GM19035 (cell line): ENCODE results near the gene NEGR1.

ENCODE experiments used
- ATAC-seq: cut with Tn5 transposase; IDR thresholded peaks from one replicate; pipeline ENCODE4 v1.9.1; 2021; ENCODE audit not compliant: unreplicated experiment

Gene NEGR1

DNA sequence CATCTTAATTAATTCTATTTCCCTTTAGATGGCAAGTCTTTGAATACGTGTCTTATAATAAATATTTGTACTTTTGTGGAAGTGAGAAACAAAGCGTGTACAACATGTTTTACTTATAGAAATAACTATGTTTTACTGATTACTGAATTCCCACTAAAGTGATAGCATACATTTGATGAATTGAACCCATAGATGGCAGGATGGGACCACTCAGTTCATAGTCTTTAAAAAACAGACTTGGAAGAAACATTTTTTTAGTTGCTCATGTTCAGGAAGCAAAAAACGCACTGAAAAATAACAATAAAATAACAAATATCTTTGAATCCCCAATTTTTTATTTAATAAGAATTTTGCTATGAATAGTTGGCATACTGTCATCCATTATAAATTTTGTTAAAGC is 694.4 kb downstream of the NEGR1 start:
- no peak for ATAC-seq

DNA sequence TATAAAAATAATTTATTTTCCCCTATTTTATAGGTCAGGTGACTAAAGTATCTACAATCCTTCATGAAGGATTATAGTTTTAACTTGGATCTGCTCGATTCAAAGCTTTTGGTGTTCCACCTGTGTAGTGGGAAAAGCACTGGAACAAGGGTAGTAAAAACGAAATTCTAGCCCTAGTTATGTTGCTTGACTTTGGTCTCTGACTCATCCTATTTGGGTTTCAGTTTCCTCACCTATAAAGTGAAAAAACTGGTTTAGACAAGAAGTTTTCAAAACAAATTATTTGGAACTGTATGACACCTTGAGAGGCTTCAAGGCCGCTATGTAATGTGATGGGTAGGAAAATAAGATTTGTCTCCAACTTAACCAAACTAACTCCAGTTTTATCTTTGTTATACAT is 696.3 kb downstream of the NEGR1 start:
- no peak for ATAC-seq

DNA sequence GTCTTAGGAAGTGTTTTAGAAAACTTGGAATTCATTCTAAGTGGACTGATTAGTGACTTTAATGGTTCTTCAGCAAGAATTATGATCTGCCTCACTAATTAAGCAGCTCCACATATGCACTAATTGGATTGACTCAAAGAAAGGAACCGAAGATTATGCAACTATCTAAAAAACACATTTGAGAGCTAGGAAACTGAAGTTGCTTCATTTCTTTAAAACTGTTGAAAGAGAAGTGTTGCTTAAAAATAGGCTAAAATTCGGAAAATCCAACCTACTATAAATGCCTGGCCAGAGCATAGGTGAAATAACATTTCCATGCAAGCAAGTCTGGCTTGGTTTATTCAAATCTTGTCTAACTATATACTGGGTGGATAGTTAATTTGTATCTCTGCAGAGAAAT is 698.6 kb downstream of the NEGR1 start:
- no peak for ATAC-seq

DNA sequence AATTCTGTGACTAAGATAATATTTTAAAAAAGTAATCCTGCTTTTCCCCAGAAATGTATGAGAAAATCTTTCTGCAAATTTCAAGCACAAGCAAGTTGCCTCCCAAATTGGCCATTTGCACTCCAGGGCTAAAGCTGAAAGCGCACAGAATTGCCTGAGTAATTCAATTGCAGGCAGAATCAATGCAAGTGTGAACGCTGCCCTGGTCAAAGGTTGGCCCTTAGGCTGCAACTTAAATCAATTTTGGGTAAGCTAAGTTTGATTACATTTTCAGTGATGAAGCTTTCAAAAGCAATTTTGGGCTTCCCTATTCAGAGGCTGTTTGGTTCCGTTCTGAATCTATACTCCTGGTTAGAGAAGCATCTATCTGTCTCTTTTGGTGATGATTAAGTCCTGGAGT is 699.7 kb downstream of the NEGR1 start:
- ATAC-seq: no peak

DNA sequence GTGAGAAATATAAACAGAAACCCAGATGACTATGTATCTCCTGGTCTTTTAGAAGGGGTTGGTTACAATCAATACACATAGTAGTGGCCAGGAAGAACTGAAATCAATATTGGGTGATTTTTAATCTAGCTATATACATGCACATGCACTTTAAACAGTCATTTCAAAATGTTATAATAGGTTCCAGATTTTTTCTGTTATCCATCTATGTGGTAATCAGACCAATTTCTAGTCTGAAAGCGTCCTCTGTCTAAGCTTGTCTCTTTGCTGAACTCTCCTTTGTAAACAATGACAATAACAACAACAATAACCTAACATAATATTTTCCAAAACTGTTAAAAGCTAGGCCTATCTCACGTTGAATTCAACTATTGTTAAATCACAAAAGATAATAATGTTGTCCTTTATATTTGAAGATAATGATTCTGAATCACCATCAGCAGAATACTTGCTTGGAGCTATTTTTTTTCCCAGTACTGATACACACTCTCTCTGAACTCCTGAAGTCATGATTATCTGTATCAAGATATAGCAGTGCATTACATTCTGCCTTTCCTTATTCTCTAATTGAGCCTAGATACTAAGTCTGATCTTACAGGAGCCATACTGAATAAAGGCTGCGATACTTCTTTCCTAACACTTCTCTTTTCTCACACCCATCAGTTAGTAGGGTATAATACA is 704.7 kb downstream of the NEGR1 start:
- ATAC-seq: no peak

DNA sequence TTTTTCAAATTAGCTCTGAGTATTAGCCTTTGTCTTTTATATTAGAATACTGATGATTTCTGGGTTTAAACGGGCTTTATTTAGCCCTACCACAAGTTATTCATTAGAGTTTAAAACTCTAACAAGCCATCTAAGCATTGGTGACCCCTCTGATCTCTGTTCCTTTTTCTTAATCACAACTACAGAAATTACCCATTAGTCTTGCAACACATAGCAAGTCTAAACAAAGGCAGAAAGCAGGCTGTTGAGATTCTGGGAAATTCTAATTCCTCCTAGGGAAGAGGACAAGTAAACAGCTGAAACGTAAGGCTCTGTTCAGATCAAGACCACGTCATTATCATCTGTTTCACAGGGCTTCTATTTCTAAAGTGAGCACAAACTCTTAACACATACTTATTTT is 710.3 kb downstream of the NEGR1 start:
- no peak for ATAC-seq

DNA sequence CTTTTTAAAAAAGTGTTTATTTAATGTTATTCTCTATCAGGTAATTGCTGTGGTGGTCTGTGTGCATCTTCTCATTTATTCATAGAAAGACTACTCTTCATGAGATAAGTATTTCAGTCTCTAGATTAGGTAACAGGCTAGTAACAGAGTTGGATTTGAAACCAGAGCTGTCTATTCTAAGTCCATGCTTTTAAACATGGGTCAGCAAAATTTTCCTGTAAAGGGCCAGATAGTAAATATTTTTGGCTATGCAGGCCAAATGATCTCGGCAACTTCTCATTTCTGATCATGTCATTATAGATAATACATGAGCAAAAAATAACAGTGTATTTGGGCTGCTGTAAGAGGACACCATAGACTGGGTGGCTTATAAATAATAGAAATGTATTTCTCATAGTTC is 715.9 kb downstream of the NEGR1 start:
- no peak for ATAC-seq

DNA sequence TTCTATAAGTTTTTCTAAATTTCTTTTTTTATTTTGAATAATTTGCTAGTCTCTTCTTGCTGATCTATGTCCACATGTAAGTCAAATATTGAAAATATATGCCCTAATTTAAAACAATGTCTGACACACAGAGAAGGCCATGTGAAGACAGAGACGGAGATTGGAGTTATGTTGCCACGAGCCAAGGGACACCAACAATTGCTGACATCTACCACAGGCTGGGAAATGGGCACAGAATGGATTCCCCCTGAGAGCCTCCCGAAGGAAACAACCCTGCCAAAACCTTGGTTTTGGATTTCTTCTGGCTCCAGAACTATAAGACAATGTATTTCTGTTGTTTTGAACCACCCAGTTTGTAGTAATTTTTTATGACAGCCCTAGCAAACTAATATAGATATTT is 716.5 kb downstream of the NEGR1 start:
- no peak for ATAC-seq

DNA sequence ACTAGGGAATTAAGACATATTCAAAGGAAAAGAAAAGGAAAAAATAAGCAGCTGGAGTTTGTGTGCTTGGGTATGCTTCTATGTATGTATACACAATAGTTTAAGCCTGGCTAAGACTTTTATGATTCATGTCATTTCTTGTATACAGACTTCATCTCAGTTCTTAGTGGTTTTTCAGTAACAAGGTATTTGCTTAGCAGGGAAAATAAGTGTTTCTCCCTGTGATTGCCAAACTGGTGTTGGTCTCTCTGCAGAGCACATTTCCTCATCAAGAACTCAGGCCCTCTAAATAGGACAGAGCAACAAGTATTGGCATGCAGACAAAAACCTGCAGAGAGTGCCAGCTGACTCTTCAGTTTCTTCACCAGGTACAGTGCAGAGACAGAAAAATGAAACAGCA is 717.1 kb downstream of the NEGR1 start:
- no peak for ATAC-seq

DNA sequence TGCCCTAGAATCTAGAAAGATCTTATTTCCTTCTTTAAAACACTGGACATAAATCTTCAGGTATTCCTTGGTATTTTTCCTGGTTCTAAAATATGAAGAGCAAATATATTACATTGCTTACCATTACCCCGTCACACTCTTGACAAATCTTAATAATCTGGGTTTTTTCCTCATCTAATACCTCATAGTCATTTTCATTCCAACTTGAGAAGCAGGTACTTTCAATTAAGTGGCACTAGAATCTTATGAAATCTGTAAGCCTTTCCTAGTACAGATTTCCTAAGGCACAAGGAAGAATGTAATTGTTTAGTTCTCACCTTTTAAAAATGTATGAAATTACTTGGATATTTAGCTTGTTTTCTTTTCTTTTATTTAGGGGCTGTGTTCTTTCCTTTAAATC is 720.0 kb downstream of the NEGR1 start:
- no peak for ATAC-seq

DNA sequence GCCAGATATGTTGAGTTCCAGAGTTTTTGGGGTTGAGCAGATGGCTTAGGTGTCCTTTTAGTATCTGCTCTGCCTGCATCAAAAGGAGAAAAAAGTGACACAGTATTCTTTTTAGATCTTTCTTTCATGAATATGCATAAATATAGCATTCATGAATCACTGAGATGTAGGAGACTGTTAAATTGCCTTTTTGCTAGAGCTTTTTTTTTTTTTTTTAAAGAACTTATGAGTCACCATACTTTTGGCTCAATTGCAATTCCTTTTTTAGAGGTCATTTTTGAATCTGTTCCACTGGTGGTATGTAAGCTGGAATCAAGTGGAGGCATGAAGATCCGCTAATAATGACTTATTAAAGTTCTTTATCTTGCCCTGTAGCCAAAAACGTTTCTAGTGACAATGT is 720.6 kb downstream of the NEGR1 start:
- no peak for ATAC-seq

DNA sequence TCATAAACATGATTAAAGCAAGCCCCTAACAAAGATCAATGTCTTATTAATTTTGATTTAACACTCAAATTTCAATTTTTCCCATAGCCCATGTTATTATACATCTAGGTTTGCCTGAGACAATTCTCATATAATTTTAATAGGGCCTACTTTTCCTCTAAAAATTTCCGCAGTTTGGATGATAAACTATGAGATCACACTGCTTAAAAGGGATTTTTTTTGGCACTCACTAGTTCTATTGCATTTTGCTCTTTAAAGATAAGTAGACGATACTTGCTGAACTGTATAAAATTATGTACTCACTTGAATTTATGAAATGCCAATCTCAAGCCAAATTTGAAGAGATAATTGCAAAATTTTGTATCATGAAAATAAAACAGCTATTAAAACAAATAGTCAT is 721.1 kb downstream of the NEGR1 start:
- ATAC-seq: no peak

DNA sequence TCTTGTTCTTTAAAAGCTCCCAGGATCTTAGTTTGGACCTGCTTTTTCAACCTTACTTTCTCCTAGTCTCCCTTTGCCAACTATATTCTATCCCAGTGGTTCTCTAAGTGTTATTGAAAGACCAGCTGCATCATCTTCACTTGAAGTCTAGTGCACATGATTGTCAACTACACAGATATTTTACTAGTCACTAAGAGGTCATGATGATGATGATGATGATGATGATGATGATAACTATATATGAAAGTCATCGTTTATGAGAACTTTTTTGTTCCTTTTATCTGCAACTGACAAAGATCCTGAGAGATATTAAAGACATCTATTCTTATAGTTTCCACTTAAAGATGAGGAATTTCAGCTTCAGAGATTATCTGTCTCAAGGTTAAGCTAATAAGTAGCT is 722.5 kb downstream of the NEGR1 start:
- ATAC-seq: no peak

DNA sequence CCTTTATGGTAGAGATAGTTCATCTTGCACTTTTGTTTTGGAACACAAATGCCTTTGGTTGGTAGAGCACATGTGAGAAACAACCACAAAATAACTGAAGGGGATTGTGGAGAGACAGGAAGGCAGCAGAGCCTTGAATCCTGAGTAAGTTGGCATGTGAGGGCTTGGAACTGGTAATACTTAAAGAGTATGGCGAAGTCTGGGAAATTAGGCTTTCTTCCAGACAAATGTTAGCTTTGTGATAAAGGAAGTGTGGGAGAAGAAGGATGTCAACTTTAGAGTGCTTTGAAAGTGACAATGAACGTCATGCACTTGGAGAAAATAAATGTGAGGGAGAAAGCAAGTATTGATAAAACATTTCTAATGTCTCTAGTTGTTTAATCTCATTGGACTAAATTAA is 725.2 kb downstream of the NEGR1 start:
- no peak for ATAC-seq

DNA sequence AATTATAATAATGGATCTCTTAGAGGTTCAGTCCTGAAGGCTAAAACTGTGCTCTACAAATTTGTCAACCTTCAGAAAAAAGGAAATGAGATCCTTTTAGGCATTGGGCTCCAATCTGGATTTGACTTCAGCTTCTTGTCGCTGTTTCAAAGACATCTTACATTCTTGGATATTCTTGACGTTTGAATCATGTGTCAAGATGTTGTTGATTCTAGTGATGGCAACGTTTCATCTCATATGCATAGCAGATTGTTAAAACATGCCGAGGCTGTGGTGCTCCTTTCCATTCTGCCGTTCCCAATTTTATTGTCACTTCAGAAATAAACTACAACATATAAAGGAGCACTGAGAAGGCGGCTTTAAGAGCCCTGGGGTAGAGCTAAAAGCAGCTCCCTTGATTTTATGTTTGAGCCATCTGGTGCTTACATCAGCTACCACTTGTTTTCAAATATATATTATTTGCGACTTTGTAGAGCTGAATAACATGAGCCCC is 733.9 kb downstream of the NEGR1 start:
- ATAC-seq: no peak

DNA sequence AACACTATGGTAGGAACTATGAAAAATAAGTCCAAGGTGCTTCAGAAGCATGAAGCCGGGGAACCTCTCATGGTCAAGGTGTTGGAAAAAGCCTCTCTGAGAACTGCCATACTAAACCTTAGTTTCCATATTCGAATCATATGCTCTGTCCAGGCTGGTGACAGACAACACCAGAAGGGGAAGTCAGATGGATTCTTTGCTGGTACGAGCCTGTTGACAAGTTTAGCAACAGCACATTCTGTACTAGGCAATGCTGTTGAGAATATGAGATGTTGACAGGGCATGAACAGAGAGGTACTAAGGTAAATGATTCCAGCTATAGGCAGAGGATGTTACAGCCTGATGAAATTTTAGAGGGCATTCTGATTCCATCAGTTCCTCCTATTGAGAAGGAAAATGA is 740.2 kb downstream of the NEGR1 start:
- no peak for ATAC-seq

DNA sequence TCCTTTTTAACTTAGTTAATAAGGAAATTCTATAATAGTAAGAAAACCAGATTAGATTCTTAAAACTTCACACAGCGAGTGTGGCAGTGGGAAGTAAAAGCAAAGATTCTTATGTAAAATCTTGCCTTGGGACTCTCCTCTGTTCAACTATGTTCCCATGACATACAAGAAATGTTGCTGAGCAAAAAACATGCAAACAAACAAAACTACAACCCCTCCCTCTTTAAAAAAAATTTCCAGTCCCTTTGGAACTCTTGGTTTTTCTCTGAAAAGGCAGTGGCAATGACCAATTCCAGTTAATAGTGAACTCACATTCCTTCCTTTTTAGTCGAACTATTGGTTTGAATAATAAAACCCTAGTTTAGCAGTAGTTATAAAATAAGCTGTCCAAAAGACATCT is 748.4 kb downstream of the NEGR1 start:
- no peak for ATAC-seq

DNA sequence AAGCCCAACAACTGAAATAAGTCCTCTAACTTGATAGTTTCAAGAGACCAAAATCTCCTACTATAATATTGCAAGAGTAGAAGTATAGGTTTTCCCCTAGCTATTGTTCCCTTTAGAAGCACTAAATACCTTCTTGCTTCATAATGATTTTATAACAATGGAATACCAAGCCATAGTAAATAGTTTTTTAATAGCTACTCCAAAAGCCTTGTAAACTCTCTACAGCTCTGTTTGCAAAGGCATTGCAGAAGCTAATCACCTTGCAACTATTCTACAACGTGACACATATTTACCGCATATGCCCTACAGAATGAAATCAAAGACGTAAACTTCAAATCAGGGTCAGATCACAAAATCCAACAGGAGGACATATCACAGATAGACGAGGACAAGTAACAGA is 750.0 kb downstream of the NEGR1 start:
- no peak for ATAC-seq

DNA sequence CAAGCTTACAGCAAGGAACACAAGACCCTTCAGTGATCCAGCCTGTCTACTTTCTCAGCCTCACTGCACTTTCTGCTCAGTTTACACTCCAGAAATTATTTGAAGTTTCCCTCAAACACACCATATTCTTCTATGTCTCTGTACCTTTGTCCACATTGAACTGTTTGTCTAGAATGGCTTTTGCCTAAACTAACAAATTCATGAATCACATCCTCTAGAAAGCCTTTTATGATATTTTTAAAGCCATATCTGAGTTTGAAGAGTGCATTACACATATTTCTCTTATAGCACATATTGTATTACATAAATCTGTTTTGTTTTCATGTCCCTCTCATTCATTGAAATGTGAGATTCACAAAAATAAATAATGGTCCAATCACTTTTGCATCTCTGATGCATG is 755.5 kb downstream of the NEGR1 start:
- no peak for ATAC-seq

DNA sequence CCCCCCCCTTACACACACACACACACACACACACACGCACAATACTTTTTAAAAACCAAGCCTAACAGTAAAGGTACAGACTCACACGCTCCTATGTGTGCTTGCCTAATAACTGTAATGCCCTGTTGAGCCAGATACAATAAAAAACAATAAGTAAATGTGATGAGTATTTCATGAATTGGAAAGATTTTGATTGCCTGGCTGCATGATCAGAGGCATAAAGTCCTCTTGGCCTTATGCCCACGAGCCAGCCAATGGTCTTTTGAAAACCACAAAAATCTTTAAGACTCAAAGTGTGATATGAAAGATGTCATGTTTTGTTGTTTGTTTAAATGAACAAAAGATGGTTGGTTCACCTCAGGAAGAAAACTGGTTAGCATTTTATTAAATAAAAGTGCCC is 759.6 kb downstream of the NEGR1 start:
- no peak for ATAC-seq

DNA sequence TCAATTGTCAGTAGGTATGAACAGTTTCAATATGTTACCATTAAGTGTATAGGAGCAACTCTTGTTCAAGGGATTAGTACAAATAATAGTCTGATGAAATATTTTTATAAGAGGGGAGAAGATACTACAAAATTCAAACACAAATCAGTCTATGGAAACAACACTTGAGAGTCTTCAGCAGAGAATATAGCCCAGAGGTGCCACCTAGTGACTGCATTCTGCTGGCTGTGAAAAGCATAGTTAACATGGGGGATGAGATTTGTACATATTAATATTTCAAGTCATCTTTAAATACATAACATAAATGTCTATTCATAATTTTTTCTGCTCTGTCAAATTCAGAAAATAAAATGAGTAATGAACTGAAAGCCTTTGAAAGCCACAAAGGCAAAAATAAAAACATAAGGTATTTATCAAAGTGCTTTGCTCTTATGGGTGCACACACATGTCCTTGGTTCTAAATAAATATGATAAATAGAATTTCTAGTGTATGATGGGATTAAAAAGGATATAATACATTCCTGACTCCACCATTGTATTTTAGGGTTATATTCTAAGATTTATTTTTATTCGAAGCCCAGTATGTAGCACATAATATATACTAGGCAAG is 760.6 kb downstream of the NEGR1 start:
- ATAC-seq: peak; percentile 58

DNA sequence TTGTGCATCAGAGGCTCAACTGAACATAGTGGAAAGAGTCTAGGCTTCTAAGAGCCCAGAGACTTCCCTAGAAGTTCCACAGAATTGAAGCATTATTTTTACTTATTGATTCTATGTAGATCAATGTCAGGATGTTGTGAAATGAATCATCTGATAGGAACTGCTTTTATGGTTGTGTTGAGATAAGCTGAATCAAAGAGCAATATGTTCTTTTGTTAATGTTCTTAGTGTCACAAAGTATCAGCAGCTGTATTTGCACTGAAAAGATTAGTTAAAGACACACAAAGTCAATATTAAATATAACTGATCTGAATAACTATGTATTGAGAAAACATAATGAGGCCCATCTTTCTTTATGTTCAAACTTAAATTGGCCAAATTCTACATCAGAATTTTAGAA is 770.8 kb downstream of the NEGR1 start:
- ATAC-seq: no peak

DNA sequence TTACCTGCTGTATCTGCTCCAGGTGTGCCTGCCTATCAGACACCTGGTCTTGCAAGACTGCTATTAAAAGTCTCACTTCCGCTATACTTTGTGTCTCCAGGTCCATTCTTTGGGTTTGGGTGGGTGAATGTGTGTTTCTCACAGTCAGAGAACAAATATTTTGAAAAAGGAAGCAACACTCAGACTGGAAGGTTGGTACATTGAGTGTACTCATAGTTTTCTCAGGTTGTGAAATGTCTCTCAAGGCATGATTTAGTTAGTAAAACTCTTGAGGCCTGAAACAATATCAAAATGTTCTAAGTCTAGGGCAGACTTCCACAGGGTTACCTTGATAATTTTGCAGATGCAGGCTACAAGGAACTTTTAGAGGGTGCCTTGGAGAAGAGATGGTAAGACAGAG is 771.6 kb downstream of the NEGR1 start:
- no peak for ATAC-seq
